HG02588 (cell line): ENCODE measurements around the gene PRTN3.
A peak's percentile ranks its signal among the peaks of the same experiment; 100 is the strongest.

Experiments
- ATAC-seq: cut with Tn5 transposase; IDR thresholded peaks from one replicate; pipeline ENCODE4 v1.9.1; 2021; ENCODE audit warnings: mild to moderate bottlenecking, moderate library complexity; ENCODE audit not compliant: unreplicated experiment

The PRTN3 gene

DNA sequence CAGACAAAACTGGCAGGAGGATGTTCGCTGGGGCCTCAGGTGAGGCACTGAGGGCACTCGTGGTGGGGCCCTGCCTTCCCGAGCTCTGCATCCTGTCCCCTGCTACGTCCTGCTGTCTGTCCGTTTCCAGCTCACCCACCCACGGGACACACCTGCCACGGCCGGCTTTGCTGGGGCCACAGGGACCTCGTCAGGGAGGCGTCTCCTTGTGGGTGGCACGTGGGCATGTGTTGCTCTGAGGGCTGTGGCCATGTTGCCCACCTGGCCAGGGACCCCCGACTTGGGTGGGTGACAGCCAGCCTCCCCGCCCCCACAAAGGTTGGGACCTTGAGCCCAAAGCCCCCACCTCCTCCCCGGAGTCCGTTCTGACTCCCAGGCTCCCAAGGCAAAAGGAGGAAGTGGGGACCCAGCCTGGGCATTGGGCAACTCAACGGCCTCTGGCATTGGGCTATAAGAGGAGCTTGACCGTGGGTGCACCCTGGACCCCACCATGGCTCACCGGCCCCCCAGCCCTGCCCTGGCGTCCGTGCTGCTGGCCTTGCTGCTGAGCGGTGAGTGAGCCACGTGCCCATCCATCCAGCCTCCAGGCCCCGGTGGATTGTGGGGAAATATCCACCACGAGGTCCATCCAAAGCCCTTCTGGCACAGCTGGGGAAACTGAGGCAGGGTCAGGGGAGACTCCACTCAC lies at the start of gene PRTN3:
Gene PRTN3 (plus strand): TSS at position 481 of the 688 bp plus-strand sequence. CDS start 10 bp downstream, at position 491.
- ATAC-seq, result no peak

- no peak for ATAC-seq
Measured at GRCh38 chr19:791007-791566, 49.7 kb upstream of the PRTN3 start.

- no peak for ATAC-seq
Measured at GRCh38 chr19:791567-792305, 49.1 kb upstream of the PRTN3 start.

GRCh38 chr19:792306-792885 lies 48.4 kb upstream of the PRTN3 start:
- ATAC-seq, result no peak

GRCh38 chr19:793806-794205 lies 47.0 kb upstream of the PRTN3 start:
- no peak for ATAC-seq

GRCh38 chr19:795073-795611 lies 45.7 kb upstream of the PRTN3 start:
- ATAC-seq, result no peak

- no peak for ATAC-seq
Measured at GRCh38 chr19:795691-796581, 44.9 kb upstream of the PRTN3 start.

GRCh38 chr19:796692-797527 lies 43.9 kb upstream of the PRTN3 start, which contains the start of gene PTBP1:
Gene PTBP1, plus strand, starts transcription at chr19:797452. Its CDS starts 46 bp downstream, at chr19:797498.
- ATAC-seq, result peak; percentile 67

GRCh38 chr19:797528-798414 lies 43.0 kb upstream of the PRTN3 start:
- peak; percentile 41 for ATAC-seq

DNA sequence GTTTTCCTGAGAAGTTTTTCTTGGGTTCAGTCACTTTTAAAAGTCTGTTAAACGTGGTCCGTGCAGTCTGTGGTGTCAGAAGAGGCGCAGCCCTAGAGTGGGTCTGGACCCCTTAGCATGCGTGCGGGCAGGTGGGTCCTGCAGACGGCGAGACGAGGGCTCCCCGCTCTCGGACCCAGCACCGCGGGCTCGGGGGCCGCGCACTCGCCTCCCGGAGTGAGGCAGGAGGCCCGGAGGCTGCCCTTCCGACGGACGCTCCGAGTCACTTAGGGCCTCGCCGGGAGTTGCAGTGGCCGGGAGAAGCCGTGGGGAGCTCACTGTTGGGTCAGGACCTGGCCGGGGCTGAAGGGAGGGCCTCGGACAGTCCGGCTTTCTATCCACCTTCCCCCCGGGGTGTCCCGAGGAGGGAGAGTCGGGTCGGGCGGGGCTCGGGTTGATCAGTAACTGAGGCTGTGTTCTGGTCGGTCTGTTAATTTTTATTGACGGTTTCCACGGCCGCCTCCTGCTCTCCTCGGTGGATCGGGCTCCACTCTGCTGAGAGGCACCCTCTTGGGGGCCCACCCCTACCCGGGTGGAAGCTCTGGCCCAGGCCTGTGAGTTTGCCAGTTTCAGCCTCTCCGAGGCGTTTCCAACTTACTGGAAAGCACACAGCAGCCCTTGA lies 42.3 kb upstream of the PRTN3 start:
- ATAC-seq, result no peak

DNA sequence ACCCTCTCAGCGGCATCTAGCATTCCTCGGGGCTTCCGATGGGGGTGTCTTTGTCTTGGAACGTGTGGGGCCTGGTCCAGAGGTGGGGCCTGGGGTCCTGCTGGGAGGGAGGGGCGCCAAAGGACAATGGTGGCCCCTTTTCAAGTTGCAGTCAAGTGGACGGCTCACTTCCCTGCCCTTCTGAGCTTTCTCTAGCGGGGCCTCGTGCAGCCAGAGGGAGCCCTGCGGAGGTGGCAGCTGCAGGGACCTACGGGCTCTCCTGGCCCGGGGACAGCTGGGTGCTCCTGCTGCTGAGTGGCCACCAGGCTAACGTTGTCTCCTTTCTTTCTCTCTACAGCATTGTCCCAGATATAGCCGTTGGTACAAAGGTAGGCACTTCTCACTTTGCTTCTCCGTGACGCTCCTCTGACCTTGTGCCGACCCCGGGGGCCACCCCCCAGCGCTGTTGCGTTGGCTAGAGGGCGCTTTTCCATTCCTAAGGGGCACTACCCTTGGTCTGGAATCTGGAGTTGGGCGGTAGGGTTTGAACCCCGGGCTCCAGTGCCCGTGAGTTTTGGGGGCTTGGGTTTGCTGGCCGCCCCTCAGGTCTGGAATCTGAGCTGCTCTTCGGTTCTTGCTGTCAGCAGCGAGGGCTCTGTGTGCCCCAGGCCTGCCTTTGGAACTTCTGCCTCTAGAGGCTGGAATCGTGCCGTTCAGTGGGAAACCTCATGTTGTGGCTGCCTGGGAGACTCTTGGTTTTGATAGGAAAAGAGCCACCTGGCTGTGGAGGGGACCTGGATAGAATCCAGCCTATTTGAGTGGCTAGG lies 41.5 kb upstream of the PRTN3 start:
- no peak for ATAC-seq

DNA sequence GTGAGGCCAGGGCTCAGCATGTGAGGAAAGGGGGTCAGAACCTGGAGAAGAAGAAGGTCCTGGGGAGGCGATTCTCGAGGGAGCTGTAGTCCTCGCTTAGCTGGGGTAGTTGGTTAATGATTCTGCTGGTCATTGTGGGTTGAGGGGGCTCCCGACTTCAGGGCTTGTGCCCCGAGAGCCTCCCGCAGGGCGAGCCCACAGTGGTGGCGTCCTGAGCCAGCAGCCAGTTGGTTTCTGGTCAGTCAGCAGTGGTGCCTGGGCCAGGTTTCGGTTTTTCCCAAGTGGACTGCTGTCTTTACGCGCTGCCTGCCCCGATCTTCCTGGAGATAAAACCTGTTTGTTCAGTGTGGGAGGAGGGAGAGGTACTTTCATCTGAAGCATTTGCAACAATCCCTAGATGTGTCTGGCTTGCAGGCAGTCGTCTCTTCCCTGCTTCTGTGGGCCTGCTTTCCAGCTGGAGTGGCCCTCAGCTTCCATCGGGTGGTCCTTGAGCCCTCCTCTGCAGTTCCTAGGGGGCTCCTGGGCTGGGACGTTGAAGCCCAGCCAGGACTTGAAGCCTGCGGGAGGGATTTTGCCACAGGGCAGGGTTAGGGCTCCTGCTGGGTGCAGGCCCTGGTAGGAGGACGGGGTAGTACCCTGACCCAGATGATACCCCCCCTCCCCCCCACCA lies 40.3 kb upstream of the PRTN3 start:
- no peak for ATAC-seq

DNA sequence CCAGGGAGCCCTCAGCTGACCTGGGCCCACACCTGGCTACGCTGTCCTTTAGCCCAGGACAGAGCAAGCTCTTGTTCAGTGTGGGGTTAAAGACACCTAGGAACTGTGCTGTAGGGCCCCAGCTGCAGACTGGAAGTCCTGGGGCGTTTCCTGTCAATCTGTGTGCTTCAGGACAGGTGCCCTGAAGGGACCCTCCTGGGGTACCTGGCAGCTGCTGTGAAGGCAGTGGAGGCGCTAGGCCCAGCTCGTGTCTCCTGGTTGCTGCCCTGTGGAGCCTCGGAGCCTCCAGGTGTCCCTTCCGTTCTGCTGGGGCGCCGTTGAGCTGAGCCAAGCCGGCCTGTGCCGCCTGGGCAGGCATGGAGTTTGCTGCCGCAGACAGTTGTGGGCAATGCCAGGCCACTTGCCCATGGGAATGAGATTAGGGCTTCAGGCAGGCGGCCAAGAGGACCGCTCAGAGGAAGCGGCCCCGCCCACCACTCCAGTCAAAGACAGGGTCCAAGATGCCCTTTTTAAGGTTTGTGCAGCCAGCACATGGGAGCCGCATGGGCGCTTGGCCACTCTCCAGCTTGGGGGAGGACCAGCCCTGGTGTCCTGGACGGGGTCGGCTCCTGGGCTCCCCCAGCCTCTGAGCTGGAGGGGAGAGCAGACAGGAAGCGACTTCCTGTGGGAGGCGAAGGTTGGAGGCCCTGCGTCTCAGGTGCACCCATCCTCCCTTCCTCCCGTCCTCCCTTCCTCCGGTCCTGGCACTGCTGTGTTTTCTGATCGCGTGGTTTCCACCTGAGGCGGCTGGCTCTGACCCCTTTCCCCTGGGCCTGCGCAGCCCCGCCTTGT lies 39.6 kb upstream of the PRTN3 start:
- ATAC-seq, result no peak

GRCh38 chr19:801861-802497 lies 38.8 kb upstream of the PRTN3 start:
- no peak for ATAC-seq

DNA sequence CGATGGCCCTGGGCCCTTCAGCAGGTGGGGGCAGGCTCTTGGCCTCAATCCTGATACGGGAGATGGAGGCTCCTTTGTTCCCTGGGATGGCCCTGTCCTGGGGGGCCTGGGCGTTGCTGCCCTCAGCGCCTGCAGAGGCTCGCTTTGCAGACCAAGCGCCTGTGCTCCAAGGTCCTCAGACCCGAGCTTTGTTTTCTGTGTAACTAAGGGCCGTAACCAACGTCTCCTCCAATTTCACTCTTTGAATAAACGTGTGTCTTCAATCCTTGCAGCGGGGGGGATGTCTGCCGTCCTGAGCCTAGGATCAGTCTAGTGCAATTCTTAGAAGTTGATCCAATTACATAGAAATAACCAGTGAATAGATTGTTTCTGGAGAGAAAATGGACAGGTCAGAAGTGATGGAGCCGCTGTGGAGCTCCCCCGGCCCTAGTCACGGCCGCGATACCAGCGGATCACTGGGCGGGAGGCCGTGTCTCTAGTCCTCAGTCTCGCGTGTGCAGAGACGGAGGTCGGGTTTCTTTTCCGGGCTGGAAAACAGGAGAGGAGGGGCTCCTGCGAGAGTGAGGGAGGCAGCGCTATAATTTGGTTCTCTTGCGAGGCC lies 38.2 kb upstream of the PRTN3 start:
- no peak for ATAC-seq
